HL-60 (cell line): ENCODE measurements around the gene MARCHF3.

ENCODE experiments used
- DNase-seq, 2 experiments: peaks; one replicate each; pipeline ENCODE4 v3.0.0-alpha.2; 2010 to 2020; ENCODE audit warnings: low read depth in 1 of 2, low spot score in 1 of 2
- H3K27ac ChIP-seq: fragments of 250-450 bp; sonication (Bioruptor Pico); replicated peaks from 2 replicates; pipeline ENCODE4 v1.5.1; 2020; ENCODE audit warnings: mild to moderate bottlenecking, moderate library complexity
- H3K27me3 ChIP-seq: fragments of 250-450 bp; sonication (Bioruptor Pico); 2 replicates; pipeline ENCODE4 v1.5.1; 2021; ENCODE audit warnings: mild to moderate bottlenecking, moderate library complexity; ENCODE audit not compliant: insufficient read depth, poor library complexity, severe bottlenecking
- H3K4me3 ChIP-seq: replicated peaks from 2 replicates; pipeline ENCODE4 v1.5.1; 2011; ENCODE audit warnings: mild to moderate bottlenecking, control low read depth, low read length; ENCODE audit not compliant: insufficient read depth
- GABPA ChIP-seq: IDR thresholded peaks from 2 replicates; pipeline ENCODE4 v1.6.1; 2012; ENCODE audit warnings: low read depth
- POLR2AphosphoS5 ChIP-seq: IDR thresholded peaks from 2 replicates; pipeline ENCODE4 v1.6.1; 2012; ENCODE audit warnings: low read depth
- SPI1 ChIP-seq: IDR thresholded peaks from 2 replicates; pipeline ENCODE4 v1.6.1; 2012; ENCODE audit warnings: low read depth, mild to moderate bottlenecking, borderline replicate concordance
- TF ChIP-seq, protein P1 (sequence below): IDR thresholded peaks from 2 replicates; pipeline ENCODE4 v1.6.1; 2012; ENCODE audit warnings: low read depth; ENCODE audit not compliant: insufficient replicate concordance
- TF ChIP-seq, protein P2 (sequence below): IDR thresholded peaks from one replicate; pipeline ENCODE4 v1.5.1; 2011; ENCODE audit warnings: low read length, control low read depth, inconsistent platforms; ENCODE audit not compliant: insufficient read depth

The MARCHF3 gene

DNA sequence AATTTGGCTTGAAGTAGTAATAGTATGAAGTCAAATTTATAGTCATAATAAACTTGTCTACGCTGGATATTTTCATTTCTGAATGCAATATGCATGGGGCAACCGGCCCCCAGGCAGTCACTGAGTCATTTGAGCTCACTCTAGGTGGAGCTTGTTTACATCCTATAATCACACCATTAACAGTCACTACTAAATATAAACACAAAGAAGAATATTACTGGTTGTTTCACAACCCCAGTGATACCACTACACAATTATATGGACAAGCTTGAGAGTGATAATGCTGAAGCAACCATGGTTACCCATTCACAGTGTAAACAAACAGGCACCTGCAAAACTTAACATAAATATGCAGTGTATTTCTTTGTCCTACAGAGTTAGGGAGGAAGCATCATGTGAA is 68.7 kb downstream of the MARCHF3 start:
- H3K4me3 ChIP-seq = no peak overlapping the region
- peak overlapping the region; percentile 16; the same call in 1 of the 2 replicates for H3K27ac ChIP-seq
- H3K27me3 ChIP-seq = no peaks in the 10 kb centered on the region
- no peak for DNase-seq
- TF ChIP-seq GABPA (no peak), SPI1 (no peak), POLR2AphosphoS5 (no peak)
- TF ChIP-seq, protein P1, sequence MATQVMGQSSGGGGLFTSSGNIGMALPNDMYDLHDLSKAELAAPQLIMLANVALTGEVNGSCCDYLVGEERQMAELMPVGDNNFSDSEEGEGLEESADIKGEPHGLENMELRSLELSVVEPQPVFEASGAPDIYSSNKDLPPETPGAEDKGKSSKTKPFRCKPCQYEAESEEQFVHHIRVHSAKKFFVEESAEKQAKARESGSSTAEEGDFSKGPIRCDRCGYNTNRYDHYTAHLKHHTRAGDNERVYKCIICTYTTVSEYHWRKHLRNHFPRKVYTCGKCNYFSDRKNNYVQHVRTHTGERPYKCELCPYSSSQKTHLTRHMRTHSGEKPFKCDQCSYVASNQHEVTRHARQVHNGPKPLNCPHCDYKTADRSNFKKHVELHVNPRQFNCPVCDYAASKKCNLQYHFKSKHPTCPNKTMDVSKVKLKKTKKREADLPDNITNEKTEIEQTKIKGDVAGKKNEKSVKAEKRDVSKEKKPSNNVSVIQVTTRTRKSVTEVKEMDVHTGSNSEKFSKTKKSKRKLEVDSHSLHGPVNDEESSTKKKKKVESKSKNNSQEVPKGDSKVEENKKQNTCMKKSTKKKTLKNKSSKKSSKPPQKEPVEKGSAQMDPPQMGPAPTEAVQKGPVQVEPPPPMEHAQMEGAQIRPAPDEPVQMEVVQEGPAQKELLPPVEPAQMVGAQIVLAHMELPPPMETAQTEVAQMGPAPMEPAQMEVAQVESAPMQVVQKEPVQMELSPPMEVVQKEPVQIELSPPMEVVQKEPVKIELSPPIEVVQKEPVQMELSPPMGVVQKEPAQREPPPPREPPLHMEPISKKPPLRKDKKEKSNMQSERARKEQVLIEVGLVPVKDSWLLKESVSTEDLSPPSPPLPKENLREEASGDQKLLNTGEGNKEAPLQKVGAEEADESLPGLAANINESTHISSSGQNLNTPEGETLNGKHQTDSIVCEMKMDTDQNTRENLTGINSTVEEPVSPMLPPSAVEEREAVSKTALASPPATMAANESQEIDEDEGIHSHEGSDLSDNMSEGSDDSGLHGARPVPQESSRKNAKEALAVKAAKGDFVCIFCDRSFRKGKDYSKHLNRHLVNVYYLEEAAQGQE = no peak
- TF ChIP-seq, protein P2, sequence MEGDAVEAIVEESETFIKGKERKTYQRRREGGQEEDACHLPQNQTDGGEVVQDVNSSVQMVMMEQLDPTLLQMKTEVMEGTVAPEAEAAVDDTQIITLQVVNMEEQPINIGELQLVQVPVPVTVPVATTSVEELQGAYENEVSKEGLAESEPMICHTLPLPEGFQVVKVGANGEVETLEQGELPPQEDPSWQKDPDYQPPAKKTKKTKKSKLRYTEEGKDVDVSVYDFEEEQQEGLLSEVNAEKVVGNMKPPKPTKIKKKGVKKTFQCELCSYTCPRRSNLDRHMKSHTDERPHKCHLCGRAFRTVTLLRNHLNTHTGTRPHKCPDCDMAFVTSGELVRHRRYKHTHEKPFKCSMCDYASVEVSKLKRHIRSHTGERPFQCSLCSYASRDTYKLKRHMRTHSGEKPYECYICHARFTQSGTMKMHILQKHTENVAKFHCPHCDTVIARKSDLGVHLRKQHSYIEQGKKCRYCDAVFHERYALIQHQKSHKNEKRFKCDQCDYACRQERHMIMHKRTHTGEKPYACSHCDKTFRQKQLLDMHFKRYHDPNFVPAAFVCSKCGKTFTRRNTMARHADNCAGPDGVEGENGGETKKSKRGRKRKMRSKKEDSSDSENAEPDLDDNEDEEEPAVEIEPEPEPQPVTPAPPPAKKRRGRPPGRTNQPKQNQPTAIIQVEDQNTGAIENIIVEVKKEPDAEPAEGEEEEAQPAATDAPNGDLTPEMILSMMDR = no peak

DNA sequence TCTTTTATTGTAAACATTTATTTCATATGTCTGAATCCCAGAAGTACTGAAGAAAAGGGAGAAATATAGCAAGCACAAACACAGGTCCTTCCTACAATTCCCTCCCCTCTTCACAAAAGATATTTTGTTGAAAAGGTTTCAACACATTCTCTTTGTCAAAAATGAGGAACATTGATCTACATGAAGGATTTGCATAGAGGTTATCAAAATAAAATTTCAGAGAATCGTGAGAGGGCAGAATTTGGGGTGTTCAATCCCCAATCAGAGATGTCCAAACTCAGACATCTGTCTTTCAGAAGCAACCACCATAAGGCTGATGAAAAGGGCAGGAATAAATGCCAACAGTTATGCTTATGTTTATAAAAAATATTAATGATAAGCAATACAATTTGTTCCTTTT is 69.2 kb downstream of the MARCHF3 start:
- H3K27me3 ChIP-seq = no peaks in the 10 kb centered on the region
- H3K27ac ChIP-seq = no peak overlapping the region
- DNase-seq = no peak
- TF ChIP-seq POLR2AphosphoS5 = no peak
- no peak for TF ChIP-seq SPI1
- TF ChIP-seq GABPA = no peak
- TF ChIP-seq, protein P1 = no peak
- TF ChIP-seq, protein P2 = no peak
- H3K4me3 ChIP-seq = no peak overlapping the region

DNA sequence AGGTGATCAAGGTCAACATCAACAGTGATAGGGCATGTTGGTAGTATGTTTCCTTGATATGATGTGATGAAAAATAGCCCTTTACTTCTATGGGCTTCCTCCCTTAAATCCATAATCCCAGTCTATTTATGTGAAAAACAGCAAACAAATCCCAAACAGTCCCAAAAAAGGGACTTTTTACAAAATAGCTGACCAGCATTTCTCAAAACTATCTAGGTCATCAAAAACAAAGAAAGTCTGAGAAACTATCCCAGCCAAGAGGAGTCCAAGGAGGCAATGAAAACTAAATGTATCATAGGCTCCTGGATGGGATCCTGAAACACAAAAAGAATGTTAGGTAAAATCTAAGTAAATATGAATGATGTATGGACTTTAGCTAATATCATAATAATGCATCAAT is 71.2 kb downstream of the MARCHF3 start:
- no peak for DNase-seq
- TF ChIP-seq, protein P1 = no peak
- TF ChIP-seq, protein P2 = no peak
- no peak for TF ChIP-seq SPI1
- no peak for TF ChIP-seq POLR2AphosphoS5
- no peak for TF ChIP-seq GABPA
- Histone ChIP-seq H3K27ac (no peak overlapping the region), H3K27me3 (no peaks in the 10 kb centered on the region), H3K4me3 (no peak overlapping the region)
